Smooth muscle cell (in vitro differentiated cells): ENCODE measurements around the gene RALY. TPM values are rescaled to one million over a fixed set of nuclear protein-coding genes. Genes with fewer than 3 reads are reported as not detected.

Source experiments
- DNase-seq: peaks from one replicate; lab custom pipeline; 2025; ENCODE audit not compliant: unreplicated experiment; lab: John Stamatoyannopoulos, UW
- H2AFZ ChIP-seq: fragments of 200-600 bp; sonication (generic); 2 replicates; pipeline ENCODE4 v1.6.0; 2016; ENCODE audit warnings: antibody characterized with exemption, low read depth, mild to moderate bottlenecking
- H3F3A ChIP-seq: fragments of 200-600 bp; sonication (generic); 2 replicates; pipeline ENCODE4 v1.6.0; 2017; ENCODE audit warnings: antibody characterized with exemption, low read depth
- H3K27ac ChIP-seq: fragments of 200-600 bp; sonication (generic); 2 replicates; pipeline ENCODE4 v1.5.1; 2016; ENCODE audit warnings: low read depth, mild to moderate bottlenecking
- H3K27me3 ChIP-seq: fragments of 200-600 bp; sonication (generic); 2 replicates; pipeline ENCODE4 v1.6.1; 2016; ENCODE audit warnings: low read depth, mild to moderate bottlenecking
- H3K36me3 ChIP-seq: fragments of 200-600 bp; sonication (generic); 2 replicates; pipeline ENCODE4 v1.5.1; 2016; ENCODE audit warnings: low read depth
- H3K4me1 ChIP-seq: fragments of 200-600 bp; sonication (generic); 2 replicates; pipeline ENCODE4 v1.5.1; 2016; ENCODE audit warnings: low read depth
- H3K4me2 ChIP-seq: fragments of 200-600 bp; sonication (generic); 2 replicates; pipeline ENCODE4 v1.6.0; 2016; ENCODE audit warnings: mild to moderate bottlenecking
- H3K4me3 ChIP-seq: fragments of 200-600 bp; sonication (generic); 2 replicates; pipeline ENCODE4 v1.5.1; 2016; ENCODE audit warnings: mild to moderate bottlenecking
- H3K79me2 ChIP-seq: fragments of 200-600 bp; sonication (generic); 2 replicates; pipeline ENCODE4 v1.6.0; 2016; ENCODE audit warnings: low read depth, mild to moderate bottlenecking
- H3K9ac ChIP-seq: fragments of 200-600 bp; sonication (generic); 2 replicates; pipeline ENCODE4 v1.6.0; 2016; ENCODE audit warnings: low read depth
- H3K9me3 ChIP-seq: fragments of 200-600 bp; sonication (generic); replicated peaks from 2 replicates; pipeline ENCODE4 v1.5.1; 2016; ENCODE audit warnings: low read depth
- H4K20me1 ChIP-seq: fragments of 200-600 bp; sonication (generic); 2 replicates; pipeline ENCODE4 v1.6.0; 2016; ENCODE audit warnings: low read depth
- WGBS: methylation state at CpG from one replicate; pipeline ENCODE4 v1.1.7; 2016; ENCODE audit warnings: low lambda C conversion rate; 5-methylcytosine and 5-hydroxymethylcytosine counted together
- polyA plus RNA-seq: library from polyadenylated mRNA; unstranded; fragments of >200 nt; fragmentation: Nextera tagmentation; extraction: Ambion mirVana; gene quantifications from 2 replicates; pipeline ENCODE4 v1.2.1, GENCODE V29; 2016
- total RNA-seq: library from RNA; depleted of rRNA; stranded (reverse); fragments of >200 nt; gene quantifications from 2 replicates; pipeline ENCODE4 v1.2.3, GENCODE V29; 2014
- TF ChIP-seq, protein P1 (sequence below): fragments of 200-600 bp; sonication (generic); IDR thresholded peaks from 2 replicates; pipeline ENCODE4 v1.5.1; 2017; ENCODE audit warnings: borderline replicate concordance, mild to moderate bottlenecking, antibody characterized with exemption; ENCODE audit not compliant: insufficient read depth, poor library complexity, severe bottlenecking

Gene RALY
- total and polyA plus RNA-seq, 2 experiments from 2014 or later = 99.7 to 218 TPM

DNA sequence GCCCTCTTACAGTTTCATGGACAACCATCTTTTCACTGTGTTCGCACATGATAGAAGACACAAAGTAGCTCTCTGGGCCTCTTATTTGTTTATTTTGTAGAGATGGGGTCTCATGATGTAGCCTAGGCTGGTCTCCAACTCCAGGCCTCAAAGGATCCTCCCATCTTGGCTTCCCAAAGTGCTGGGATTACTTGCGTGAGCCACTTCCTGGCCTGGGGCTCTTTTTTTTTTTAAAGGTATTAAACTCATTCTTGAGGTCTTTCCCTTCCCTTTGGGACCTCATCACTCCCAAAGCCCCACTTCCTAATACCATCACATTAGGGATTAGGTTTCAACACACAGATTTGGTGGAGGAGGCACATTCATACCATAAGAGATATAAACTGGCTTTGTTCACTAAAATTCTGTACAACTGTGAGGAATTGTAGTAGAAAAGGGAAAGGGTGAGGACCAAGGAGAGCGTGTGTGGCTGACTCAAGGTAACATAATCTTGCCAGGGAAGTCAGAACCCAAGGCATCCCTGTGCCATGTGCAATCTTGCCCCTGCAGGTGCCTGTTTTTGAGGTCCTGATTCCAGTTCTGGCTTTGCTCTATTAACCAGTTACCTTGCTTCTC is 72.9 kb downstream of the RALY start:
- no peak overlapping the region for H3K4me3 ChIP-seq
- no peaks in the 10 kb centered on the region for H3F3A ChIP-seq
- H4K20me1 ChIP-seq = peaks cover 100% of the 10 kb centered on the region
- peaks cover 29% of the 10 kb centered on the region for H3K79me2 ChIP-seq
- no peak overlapping the region for H3K27ac ChIP-seq
- peaks cover 15% of the 10 kb centered on the region for H3K4me1 ChIP-seq
- H3K36me3 ChIP-seq = no peaks in the 10 kb centered on the region
- TF ChIP-seq, protein P1, sequence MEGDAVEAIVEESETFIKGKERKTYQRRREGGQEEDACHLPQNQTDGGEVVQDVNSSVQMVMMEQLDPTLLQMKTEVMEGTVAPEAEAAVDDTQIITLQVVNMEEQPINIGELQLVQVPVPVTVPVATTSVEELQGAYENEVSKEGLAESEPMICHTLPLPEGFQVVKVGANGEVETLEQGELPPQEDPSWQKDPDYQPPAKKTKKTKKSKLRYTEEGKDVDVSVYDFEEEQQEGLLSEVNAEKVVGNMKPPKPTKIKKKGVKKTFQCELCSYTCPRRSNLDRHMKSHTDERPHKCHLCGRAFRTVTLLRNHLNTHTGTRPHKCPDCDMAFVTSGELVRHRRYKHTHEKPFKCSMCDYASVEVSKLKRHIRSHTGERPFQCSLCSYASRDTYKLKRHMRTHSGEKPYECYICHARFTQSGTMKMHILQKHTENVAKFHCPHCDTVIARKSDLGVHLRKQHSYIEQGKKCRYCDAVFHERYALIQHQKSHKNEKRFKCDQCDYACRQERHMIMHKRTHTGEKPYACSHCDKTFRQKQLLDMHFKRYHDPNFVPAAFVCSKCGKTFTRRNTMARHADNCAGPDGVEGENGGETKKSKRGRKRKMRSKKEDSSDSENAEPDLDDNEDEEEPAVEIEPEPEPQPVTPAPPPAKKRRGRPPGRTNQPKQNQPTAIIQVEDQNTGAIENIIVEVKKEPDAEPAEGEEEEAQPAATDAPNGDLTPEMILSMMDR = no peak
- no peak overlapping the region for H2AFZ ChIP-seq
- H3K9ac ChIP-seq = no peak overlapping the region
- peak overlapping the region; percentile 9 for H3K4me2 ChIP-seq
- whole genome bisulfite sequencing = 49% methylated on average over 3 of the region's 3 CpGs
- DNase-seq = no peak
- no peaks in the 10 kb centered on the region for H3K9me3 ChIP-seq
- no peaks in the 10 kb centered on the region for H3K27me3 ChIP-seq

- H3K27ac ChIP-seq = no peak overlapping the region
- H3K79me2 ChIP-seq = peaks cover 34% of the 10 kb centered on the region
- TF ChIP-seq, protein P1 = no peak
- peaks cover 100% of the 10 kb centered on the region for H4K20me1 ChIP-seq
- no peak overlapping the region for H3K4me3 ChIP-seq
- no peak overlapping the region for H3K9ac ChIP-seq
- H3K27me3 ChIP-seq = no peaks in the 10 kb centered on the region
- WGBS = 100% methylated on average over 1 of the region's 1 CpG
- no peak overlapping the region for H2AFZ ChIP-seq
- DNase-seq = no peak
- H3K36me3 ChIP-seq = no peaks in the 10 kb centered on the region
- no peaks in the 10 kb centered on the region for H3K9me3 ChIP-seq
- no peak overlapping the region for H3K4me2 ChIP-seq
- no peaks in the 10 kb centered on the region for H3F3A ChIP-seq
- H3K4me1 ChIP-seq = peaks cover 15% of the 10 kb centered on the region
Observed at GRCh38 chr20:34068001-34068400, 74.3 kb downstream of the RALY start.

GRCh38 chr20:34069341-34070078 is 75.8 kb downstream of the RALY start:
- Histone ChIP-seq H3K4me3 (no peak overlapping the region), H3K4me1 (peaks cover 20% of the 10 kb centered on the region), H3K27ac (no peak overlapping the region), H3K9me3 (no peaks in the 10 kb centered on the region), H3K79me2 (peaks cover 33% of the 10 kb centered on the region), H3K4me2 (no peak overlapping the region), H3K36me3 (no peaks in the 10 kb centered on the region), H3K9ac (no peak overlapping the region), H4K20me1 (peaks cover 100% of the 10 kb centered on the region), H3F3A (no peaks in the 10 kb centered on the region), H2AFZ (no peak overlapping the region), H3K27me3 (no peaks in the 10 kb centered on the region)
- 45% methylated on average over 7 of the region's 7 CpGs for WGBS
- DNase-seq = peak; percentile 17
- TF ChIP-seq, protein P1 = peak; percentile 89

DNA sequence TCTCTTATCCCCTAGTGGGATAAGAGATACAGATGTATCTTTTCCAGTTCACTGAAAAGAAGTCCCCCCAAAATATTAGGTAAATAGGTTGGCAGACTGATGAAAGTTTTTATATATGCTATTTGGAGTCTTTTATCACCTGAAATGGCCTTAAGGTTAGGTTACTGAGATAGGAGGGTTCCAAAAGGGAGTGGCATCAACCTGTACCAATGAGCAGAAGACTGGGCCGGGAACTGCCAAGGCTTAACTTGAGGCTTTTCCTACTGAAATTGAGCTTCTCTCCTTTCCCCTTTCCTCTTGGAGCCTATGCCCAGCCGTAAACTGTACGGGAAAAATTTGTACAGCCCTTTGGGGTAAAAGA is 76.3 kb downstream of the RALY start:
- Histone ChIP-seq H3K9ac (no peak overlapping the region), H3K9me3 (no peaks in the 10 kb centered on the region), H3K4me1 (peaks cover 18% of the 10 kb centered on the region), H3K27me3 (no peaks in the 10 kb centered on the region), H3K36me3 (no peaks in the 10 kb centered on the region), H3F3A (no peaks in the 10 kb centered on the region), H4K20me1 (peaks cover 100% of the 10 kb centered on the region), H3K4me3 (no peak overlapping the region), H3K27ac (no peak overlapping the region), H2AFZ (no peak overlapping the region), H3K4me2 (no peak overlapping the region), H3K79me2 (peaks cover 33% of the 10 kb centered on the region)
- 94% methylated on average over 3 of the region's 3 CpGs for WGBS
- no peak for DNase-seq
- TF ChIP-seq, protein P1 = no peak
